GM21360 (cell line): ENCODE measurements around the gene CSAD.
"Not testable (repeated sequence)": the region's sequence is repeated elsewhere in the genome, so short reads cannot be mapped to it uniquely, and the experiment has no call there.

Experiments
- ATAC-seq: cut with Tn5 transposase; IDR thresholded peaks from one replicate; pipeline ENCODE4 v1.9.1; 2021; ENCODE audit warnings: mild to moderate bottlenecking, moderate library complexity; ENCODE audit not compliant: unreplicated experiment

CSAD gene

DNA sequence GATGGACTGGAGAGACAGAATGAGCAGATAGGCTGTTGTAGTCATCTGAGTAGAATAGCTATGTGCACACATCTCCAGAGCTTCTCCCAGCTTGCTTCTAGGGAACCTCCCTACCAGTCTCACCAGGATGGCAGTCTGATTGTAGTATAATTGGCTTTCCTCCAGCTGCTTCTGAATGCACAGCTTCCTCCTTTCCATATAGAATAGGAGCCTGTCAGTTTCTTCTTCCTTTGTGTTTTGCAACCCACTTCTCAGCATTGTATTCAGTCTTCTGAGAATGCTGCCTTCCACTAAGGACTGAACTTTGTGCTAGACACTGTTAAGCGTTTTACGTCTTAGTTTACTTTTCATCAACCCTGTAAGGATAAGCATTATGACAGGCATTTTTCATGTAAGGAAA, 2.2 kb upstream of the CSAD start:
- no peak for ATAC-seq

DNA sequence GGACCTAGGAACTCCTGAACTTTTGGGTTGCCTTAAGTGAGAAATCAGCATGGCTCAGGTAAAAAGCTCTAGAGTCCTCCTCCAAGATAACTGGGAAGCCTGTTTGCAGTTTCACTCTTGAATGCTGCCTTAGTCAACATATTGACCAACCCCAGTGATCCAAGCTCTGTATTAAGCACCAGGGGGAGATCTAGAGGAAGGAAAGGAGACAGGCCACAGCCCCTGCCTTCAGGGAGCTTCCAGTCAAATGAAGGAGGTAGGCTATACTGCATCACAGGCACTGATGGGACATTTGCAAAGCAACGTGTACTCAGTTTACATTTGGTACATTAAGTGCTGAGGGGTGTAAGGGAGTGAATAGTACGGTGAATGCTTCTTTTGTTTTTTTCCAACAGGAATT, 1.2 kb upstream of the CSAD start:
- ATAC-seq = no peak

DNA sequence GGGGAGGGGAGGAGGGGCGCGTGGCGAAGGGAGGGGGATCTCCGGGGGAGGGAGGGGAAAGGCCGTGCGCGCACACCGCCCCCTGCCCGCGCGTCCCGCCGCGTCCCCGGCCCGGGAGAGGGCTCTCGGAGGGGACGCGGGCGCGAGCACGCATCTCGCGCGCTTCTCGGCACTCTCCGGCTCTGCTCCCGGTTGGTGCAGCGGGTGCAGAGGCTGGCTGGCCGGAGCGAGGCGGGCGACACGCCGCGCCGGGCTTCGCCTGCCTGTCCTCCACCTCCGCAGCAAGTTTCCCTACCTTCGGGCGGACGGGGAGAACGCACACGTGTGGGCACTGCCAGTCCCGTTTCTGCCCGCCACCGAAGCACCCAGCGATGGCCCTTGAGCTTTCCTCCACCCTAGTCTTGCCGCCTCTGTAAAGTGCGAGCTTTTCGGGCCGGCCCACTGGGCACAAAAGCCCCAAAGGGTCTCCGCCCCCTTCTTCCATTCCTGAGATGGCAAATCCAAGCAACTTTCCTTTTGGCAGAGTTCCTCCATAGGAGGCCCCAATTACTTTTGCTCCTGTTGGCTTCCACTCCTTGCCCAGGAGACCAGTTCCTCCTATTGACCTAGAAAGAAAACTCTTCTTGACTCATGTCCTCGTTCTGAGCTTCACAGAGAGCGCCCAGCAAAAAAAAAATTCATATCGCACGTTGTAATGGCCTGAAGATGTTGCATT, 363 bp upstream of the CSAD start:
- ATAC-seq = peak; percentile 44

DNA sequence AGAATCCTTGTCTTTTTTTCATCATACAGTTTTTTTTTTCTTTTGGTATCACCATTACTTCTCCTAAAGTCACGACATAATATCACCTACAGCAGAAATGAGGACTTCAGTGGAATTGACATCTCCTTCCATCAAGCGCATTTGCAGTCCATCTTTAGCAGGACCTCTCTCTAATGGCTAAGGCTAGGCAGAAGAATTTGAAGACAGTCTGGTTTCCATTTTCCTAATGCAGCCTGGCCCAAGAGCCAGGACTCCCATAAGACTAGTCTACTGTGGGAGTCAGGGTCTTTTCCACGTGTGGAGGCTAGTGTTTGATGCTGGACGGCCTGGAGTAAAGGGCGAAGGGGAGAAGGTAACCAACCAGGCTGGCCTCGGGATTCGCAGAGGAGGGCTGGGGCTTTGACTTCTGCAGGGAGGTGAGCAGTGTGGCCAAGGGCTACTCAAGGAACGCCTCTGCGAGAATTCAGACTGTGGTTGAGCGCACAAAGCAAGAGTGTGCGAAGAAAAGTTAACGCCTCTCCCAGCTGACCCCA, 972 bp downstream of the CSAD start:
- peak; percentile 25 for ATAC-seq

DNA sequence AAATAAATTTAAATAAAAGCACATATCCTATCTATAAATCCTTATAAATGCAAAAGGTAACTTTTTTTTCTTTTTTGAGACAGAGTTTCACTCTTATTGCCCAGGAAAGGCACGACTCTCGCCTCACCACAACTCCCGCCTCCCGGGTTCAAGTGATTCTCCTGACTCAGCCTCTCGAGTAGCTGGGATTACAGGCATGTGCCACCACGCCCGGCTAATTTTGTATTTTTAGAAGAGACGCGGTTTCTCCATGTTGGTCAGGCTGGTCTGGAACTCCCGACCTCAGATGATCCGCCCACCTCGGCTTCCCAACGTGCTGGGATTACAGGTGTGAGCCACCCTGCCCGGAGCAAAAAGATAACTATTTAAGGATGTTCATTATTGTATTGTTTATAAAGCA, 1.9 kb downstream of the CSAD start:
- not testable (repeated sequence) for ATAC-seq

DNA sequence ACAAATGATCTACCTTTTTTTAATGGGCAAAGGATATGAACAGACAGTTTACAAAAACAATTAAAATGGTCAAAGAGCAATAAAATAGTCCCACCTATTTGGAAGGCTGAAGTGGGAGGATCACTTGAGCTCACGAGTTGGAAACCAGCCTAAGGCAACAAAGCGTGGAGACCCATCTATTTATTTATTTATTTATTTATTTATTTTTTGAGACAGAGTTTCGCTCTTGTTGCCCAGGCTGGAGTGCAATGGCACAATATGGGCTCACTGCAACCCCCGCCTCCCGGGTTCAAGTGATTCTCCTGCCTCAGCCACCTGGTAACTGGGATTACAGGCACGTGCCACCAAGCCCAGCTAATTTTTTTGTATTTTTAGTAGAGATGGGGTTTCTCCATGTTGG, 3.3 kb downstream of the CSAD start:
- ATAC-seq = not testable (repeated sequence)

DNA sequence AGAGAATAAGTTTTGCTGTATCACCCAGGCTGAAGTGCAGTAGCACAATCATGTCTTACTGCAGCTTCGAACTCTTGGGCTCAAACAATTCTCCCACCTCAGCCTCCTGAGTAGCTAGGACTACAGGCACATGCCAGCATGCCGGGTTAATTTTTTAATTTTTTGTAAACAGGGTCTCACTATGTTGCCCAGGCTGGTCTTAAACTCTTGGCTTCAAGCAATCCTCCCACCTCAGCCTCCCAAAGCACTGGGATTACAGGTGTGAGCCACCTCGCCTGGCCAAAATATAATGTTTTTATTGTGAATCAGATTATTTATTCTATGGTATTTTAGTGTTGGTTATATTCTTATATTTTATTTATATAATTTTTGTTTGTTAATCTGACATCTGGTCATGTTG, 4.0 kb downstream of the CSAD start:
- no peak for ATAC-seq

DNA sequence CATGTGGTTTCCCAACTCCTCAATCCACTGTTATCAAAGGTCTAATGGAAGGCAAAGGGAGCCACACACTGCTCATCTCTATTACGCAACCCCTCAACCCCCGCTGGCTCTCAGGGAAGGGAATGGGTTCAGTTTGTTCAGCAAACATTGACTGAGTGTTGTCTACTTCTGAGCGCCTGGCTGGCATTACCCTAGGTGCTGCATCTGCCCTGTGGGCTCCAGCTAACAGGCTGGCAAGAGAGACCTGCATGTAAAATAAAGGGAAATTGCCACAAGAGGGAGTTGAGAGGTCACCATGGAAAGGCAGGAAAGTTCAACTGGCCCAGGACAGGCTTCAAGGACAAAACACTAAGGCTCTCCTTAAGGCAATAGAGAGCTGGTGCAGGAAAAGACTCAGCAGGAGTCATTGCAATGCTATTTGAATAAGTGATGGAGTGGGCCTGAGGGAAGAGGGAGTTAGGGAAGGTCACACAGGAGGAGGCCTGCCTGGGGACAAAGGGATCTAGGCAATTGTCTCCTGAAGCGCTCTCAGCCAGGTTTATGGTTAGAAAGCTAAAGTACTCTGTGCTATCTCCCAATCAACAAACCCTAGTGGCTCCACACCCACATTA, 5.7 kb downstream of the CSAD start:
- ATAC-seq = no peak

DNA sequence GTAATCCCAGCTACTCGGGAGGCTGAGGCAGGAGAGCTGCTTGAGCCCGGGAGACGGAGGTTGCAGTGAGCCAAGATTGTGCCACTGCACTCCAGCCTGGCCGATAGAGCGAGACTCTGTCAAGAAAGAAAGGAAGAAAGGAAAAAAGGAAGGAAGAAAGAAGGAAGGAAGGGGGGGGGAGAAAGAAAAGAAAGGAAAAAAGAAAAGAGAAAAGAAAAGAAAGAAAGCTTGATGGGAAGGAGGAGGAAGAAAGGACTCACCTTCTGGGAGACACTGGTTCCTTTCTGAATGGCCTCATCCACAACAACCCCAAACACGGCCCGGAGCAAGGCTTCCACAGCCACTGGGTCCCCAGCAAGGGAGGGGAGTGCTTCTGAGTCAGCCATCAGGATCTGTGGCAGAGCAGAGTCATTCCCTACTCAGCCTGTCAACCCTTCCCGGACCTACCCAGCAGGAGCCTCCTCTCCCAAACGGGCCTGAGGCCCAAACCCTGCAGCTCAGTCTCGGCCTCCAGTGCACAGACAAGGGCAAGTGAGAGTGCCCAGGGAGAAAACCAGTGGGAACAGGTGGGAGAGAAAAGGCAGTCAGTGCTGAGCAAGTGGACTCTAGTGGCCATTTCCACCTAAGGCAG, 7.5 kb downstream of the CSAD start:
- no peak for ATAC-seq

DNA sequence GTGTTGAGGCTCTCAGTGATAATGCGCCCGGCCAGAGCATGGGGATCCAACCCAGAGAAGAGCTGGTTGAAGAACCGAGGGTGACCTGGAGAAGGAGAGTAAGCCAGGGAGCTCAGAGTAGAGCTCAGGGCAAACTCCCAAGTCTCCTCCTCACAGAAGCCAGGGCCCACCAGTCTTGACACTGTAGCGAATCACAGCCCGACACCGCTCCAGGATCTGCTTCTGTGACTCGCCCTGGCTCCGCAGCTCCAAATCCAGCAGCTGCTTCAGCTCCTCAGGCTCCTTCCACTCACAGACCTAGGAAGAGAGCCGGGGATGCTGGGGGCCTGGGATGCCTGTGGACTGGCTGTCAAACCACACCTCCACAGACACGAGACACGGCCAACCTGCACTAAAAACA, 8.4 kb downstream of the CSAD start:
- no peak for ATAC-seq

DNA sequence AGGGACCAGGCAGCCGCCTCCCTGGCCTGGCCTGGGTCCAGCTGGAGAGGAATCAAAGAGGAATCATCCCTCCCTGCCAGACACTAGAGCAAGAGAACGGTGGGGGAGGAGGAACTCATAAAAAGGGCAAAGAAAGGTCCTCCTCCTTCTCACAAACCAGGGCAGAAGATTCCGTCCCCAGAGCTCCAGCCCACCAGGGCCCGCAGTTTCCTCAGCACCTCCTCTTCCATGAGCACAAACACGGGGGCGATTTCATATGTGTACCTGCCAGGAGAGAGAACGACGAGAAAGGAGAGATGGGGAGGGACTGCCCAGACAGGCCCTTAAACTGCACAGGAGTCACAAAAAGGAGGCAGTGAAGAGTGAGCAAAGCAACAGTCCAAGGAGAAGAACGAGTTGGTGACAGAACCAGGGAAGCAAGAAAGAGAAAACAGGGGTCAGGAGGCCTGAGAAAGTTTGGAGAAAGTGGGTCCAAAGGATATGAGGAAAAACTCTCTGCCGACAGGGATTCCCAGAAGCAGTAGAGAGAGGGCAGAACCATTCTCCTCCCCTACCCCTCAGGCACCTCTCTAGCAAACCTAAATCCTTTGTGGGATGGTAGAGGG, 8.9 kb downstream of the CSAD start:
- ATAC-seq = no peak

DNA sequence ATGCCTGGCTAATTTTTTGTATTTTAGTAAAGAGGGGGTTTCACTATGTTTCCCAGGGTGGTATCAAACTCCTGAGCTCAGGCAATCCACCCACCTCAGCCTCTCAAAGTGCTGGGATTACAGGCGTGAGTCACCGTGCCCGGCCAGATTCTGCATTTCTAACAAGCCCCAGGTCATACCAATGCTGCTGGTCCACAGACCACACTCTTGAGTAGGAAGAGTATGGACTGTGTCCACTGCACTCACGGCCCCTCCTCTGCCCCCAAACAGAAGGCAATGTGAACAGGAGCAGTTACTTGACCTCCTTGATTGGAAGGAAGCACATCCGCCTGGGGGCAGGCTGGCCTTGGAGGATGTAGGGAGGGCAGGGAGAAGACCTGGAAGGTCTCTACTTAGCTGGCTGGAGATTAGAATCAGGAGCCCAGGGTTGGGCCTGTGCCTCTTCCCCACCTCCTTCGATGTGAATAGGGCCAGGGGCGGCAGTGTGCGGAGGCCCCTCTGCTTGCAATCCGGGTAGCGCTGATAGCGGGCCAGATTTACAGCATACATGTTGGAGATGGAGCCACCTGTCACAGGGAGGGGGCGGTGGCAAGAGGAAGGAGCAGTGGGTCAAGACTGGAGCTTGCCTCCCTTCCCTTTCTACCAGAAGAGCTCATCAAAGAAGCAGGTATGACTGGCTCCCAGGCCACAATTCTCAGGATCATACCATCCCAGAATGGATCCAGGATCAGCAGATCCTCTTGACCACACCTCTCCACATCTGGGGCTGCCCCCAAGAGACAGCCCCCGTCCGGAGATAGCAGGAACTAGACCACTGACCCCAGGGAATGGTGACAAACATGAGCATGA, 9.6 kb downstream of the CSAD start:
- no peak for ATAC-seq

DNA sequence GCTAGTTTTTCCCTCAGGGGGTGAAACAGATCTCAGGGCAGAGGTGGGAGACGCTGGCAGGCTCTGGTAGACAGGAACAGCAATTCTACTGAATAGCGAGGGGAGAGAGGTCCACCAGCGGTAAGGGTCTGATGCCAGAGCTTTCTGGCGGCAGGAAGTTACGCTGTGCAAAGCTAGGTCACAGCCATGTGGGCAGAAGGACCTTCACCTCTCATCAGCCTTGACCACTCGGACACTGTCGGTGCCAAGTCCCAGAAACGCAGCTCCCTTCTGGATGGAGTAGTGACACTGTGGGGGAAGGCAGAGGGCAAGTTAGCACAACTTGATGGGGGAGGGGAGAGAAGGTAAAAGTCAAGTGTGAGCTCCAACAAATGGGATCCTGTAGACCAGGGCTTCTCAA, 10.5 kb downstream of the CSAD start:
- ATAC-seq = no peak

DNA sequence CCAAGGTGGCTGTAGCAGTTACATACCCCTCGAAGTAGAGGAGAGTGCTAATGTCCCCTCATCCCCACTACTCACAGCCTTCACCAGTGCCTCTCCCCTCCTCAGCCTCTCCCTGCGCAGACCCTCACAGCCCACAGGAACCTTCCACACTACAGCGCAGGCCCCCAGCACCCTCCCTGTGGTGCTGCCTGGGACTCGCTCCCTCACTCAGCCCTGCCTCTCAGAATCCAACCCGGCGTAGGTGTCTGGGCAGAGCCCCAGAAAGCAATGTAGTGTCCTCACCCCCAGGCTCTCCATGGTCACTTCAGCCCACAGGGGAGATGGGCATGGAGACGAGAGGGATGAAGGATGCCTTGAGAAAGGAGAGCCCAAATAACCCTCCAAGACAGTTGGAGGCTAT, 11.1 kb downstream of the CSAD start:
- no peak for ATAC-seq

DNA sequence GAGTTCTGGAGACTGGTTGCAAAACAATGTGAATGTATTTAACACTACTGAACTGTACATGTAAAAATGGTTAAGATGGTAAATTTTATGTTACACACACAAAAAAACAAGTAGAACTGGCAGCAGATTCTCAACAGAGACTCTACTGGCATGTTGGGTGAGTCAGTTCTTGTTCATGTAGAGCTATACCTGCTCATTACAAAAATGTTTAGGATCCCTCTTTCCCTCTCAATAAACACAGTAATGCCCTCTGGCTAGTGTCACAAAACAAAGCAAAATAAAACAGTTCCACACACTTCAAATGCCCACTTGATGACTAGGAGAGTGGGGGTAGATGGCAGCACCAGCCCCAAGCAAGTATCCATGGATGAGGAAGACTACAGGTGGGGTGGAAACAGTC, 13.9 kb downstream of the CSAD start:
- ATAC-seq = no peak

DNA sequence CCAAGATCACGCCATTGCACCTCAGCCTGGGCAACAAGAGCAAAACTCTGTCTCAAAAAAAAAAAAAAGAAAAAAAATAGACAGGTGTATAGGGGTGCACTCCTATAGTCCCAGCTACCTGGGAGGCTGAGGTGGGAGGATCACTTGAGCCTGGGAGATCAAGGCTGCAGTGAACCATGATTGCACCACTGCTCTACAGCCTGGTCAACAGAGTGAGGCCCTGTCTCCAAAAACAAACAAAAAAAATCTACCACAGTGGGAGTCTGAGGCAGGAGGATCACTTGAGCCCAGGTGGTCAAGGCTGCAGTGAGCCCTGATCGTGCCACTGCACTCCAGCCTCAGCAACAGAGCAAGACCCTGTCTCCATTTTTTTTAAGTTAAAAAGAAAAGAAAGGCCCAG, 17.7 kb downstream of the CSAD start:
- not testable (repeated sequence) for ATAC-seq

DNA sequence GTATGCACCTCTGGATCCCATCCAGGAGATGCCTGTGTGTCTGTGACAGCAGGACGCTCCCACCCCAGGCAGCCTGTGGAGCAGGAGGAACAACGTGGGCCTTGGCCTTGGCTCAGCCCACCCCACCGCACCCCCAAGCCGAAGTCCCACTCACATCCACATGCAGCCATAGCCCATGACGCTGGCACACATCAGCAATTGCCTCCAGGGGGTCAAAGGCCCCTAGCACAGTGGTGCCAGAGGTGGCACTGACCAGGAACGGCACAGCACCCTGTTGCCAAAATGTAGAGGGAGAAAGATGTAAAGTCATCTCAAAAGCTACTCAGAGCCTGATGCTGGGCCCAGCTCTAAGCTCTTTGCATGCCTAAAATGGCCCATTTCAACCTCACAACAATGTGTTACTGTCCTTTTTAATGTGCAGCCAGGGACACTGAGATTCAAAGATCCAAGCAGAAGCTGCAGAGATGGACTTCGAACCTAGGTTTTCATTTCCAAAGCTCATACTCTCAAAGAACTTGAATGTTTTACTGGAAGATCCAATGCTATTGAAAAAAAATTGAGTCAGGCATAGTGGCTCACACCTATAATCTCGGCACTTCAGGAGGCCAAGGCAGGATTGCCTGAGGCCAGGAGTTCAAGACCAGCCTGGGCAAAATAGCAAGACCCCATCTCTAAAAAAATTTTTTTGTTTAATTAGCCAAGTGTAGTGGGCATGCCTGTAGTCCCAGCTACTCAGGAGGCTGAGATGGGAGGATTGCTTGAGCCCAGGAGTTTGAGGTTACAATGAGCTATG, 19.4 kb downstream of the CSAD start:
- no peak for ATAC-seq

DNA sequence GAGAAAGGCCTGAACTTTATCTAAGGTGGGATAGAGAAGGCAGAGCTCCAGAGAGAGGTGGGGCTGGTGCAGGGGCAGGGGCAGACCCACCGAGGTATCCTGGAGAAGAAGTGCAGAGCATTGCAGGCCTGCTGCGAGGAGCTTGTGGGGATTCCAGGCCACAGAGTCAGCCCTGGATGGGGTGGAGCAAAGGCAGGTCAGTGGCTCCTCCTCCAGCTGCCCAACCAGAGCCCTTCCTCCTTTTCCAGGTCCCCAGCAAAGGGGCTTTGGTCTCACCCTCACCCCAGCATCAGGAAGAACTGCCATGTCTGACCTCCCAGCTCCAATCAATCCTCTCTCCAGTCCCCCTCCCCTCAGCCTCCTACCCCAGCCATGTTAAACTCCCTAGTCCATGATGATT, 20.1 kb downstream of the CSAD start:
- no peak for ATAC-seq

DNA sequence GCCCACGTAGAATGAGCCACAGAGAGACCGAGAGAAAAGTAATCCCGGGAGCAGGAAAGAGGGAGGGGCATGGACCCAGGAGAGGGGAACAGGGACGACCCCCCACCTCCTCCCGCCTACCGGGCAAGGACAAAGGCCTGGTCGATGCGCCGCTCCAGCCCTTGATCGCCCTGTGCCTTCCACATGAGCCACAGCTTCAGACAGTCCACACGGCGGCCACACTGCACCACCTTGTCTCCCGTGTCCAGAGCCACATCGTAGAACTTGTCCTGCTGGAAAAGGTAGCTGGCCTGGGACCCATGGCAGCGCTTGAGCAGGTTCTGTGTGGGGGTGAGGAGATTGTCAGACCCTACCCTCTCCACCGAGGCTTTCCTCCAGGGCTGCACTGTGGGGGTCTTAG, 20.7 kb downstream of the CSAD start:
- ATAC-seq = no peak

DNA sequence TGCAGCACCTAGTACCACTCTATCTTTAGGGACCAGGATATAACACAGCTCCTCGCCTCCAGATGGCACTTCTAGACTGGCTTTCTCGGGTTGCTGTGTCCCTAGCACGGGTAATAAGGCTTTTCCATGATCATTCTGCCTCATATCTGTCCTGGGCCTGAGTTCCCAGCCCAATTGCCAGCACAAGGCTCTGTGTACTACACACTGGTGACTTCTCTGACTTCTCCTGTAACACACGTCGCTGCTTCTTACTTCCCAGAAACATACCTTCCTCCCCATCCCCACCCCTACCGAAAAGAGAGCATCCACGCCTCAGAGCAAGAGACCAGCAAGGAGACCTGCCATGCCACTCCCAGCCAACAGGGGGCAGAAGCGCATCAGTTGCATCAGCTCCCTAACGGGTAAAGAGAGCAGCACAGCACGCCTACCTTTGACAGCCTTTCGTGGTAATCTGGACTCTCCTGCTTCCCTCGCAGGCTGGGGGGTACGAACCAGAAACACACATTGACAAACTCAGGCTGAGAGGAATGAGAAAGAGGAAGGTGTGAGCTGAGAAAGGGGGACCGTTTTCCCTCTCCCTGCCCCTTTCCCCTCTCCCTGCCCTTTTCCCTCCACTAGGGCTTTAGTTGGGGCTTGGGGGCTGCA, 21.4 kb downstream of the CSAD start:
- no peak for ATAC-seq
